HG02840 (cell line): ENCODE measurements around the gene SLCO4A1.
A peak's percentile ranks its signal among the peaks of the same experiment; 100 is the strongest.

Source experiments
- ATAC-seq: cut with Tn5 transposase; IDR thresholded peaks from one replicate; pipeline ENCODE4 v1.9.1; 2021; ENCODE audit warnings: mild to moderate bottlenecking, moderate library complexity, moderate number of reproducible peaks; ENCODE audit not compliant: unreplicated experiment, low FRiP score

The SLCO4A1 gene

GRCh38 chr20:62642051-62642665 lies at the start of gene SLCO4A1:
Gene SLCO4A1 (plus strand): TSS chr20:62642503. CDS start chr20:62656455, 13,952 bp downstream.
- ATAC-seq, result peak; percentile 59

GRCh38 chr20:62592506-62593177 lies 49.7 kb upstream of the SLCO4A1 start:
- ATAC-seq, result no peak

GRCh38 chr20:62593616-62594015 lies 48.7 kb upstream of the SLCO4A1 start:
- ATAC-seq, result no peak

- ATAC-seq, result no peak
Measured at GRCh38 chr20:62595069-62595468, 47.2 kb upstream of the SLCO4A1 start.

GRCh38 chr20:62595491-62595890 lies 46.8 kb upstream of the SLCO4A1 start:
- no peak for ATAC-seq

GRCh38 chr20:62596486-62596885 lies 45.8 kb upstream of the SLCO4A1 start:
- ATAC-seq, result no peak

GRCh38 chr20:62596921-62597320 lies 45.4 kb upstream of the SLCO4A1 start:
- no peak for ATAC-seq

GRCh38 chr20:62597416-62598115 lies 44.7 kb upstream of the SLCO4A1 start:
- ATAC-seq, result no peak

- ATAC-seq, result no peak
Measured at GRCh38 chr20:62598761-62599194, 43.5 kb upstream of the SLCO4A1 start.

GRCh38 chr20:62599216-62600110 lies 42.8 kb upstream of the SLCO4A1 start:
- no peak for ATAC-seq

GRCh38 chr20:62601172-62601571 lies 41.1 kb upstream of the SLCO4A1 start:
- no peak for ATAC-seq

- no peak for ATAC-seq
Measured at GRCh38 chr20:62601714-62602113, 40.6 kb upstream of the SLCO4A1 start.

GRCh38 chr20:62602550-62602949 lies 39.8 kb upstream of the SLCO4A1 start:
- ATAC-seq, result no peak

- no peak for ATAC-seq
Measured at GRCh38 chr20:62603021-62603906, 39.0 kb upstream of the SLCO4A1 start.

GRCh38 chr20:62603907-62604785 lies 38.2 kb upstream of the SLCO4A1 start:
- ATAC-seq, result no peak

- ATAC-seq, result no peak
Measured at GRCh38 chr20:62604796-62605195, 37.5 kb upstream of the SLCO4A1 start.

- ATAC-seq, result no peak
Measured at GRCh38 chr20:62605236-62605943, 36.9 kb upstream of the SLCO4A1 start.

GRCh38 chr20:62606016-62606415 lies 36.3 kb upstream of the SLCO4A1 start:
- no peak for ATAC-seq
